ENCODE data around the gene SUDS3. TPM values are rescaled to one million over a fixed set of nuclear protein-coding genes. Genes with fewer than 3 reads are reported as not detected.

Gene SUDS3
- total RNA-seq, 1 donor from 2014 or later = 40.1 TPM

- DNase-seq (ENCODE audit: low spot score) = no peak
Measured at GRCh38 chr12:118356809-118357256, 19.5 kb upstream of the SUDS3 start.

- DNase-seq (ENCODE audit: low spot score) = no peak
Measured at GRCh38 chr12:118357257-118358007, 18.9 kb upstream of the SUDS3 start.

- no peak for DNase-seq (ENCODE audit: low spot score)
Measured at GRCh38 chr12:118358008-118358359, 18.4 kb upstream of the SUDS3 start.

GRCh38 chr12:118358612-118359540 is 17.5 kb upstream of the SUDS3 start:
- no peak for DNase-seq (ENCODE audit: low spot score)

- DNase-seq (ENCODE audit: low spot score) = no peak
Measured at GRCh38 chr12:118359541-118359915, 16.8 kb upstream of the SUDS3 start.

GRCh38 chr12:118361092-118361404 is 15.3 kb upstream of the SUDS3 start:
- no peak for DNase-seq (ENCODE audit: low spot score)

- no peak for DNase-seq (ENCODE audit: low spot score)
Measured at GRCh38 chr12:118361889-118362288, 14.5 kb upstream of the SUDS3 start.

GRCh38 chr12:118368821-118369220 is 7.5 kb upstream of the SUDS3 start:
- no peak for DNase-seq (ENCODE audit: low spot score)

- no peak for DNase-seq (ENCODE audit: low spot score)
Measured at GRCh38 chr12:118370601-118371000, 5.8 kb upstream of the SUDS3 start.

- DNase-seq (ENCODE audit: low spot score) = peak; percentile 51
Measured at GRCh38 chr12:118371321-118372282, 4.8 kb upstream of the SUDS3 start.

GRCh38 chr12:118372541-118373495 is 3.5 kb upstream of the SUDS3 start, which contains the start of gene TAOK3:
TSS of gene TAOK3 (minus strand) at chr12:118372907. CDS start at chr12:118255567, 117,340 bp downstream.
- DNase-seq (ENCODE audit: low spot score) = peak; percentile 99

GRCh38 chr12:118373616-118374015 is 2.7 kb upstream of the SUDS3 start:
- DNase-seq (ENCODE audit: low spot score) = no peak

- no peak for DNase-seq (ENCODE audit: low spot score)
Measured at GRCh38 chr12:118374126-118374725, 2.1 kb upstream of the SUDS3 start.

GRCh38 chr12:118374909-118375308 is 1.4 kb upstream of the SUDS3 start:
- DNase-seq (ENCODE audit: low spot score) = no peak

- DNase-seq (ENCODE audit: low spot score) = no peak
Measured at GRCh38 chr12:118375348-118375747, 1.0 kb upstream of the SUDS3 start.

GRCh38 chr12:118377021-118377883 is 897 bp downstream of the SUDS3 start:
- no peak for DNase-seq (ENCODE audit: low spot score)

- peak; percentile 69 for DNase-seq (ENCODE audit: low spot score)
Measured at GRCh38 chr12:118377884-118378470, 1.6 kb downstream of the SUDS3 start.

- no peak for DNase-seq (ENCODE audit: low spot score)
Measured at GRCh38 chr12:118391424-118391823, 15.1 kb downstream of the SUDS3 start.

GRCh38 chr12:118391836-118392235 is 15.5 kb downstream of the SUDS3 start:
- DNase-seq (ENCODE audit: low spot score) = no peak

Data from ureter (tissue), 1 donor.